ENCODE measurements around the gene CFAP410. TPM values are rescaled to one million over a fixed set of nuclear protein-coding genes. Genes with fewer than 3 reads are reported as not detected.

Gene CFAP410
- total and polyA plus RNA-seq, 2 of the 8 experiments (the other 6 are each of a cell fraction or from before 2014, with no cell fraction given): 10.6 to 12.0 TPM

GRCh38 chr21:44290327-44291077 lies 48.7 kb downstream of the CFAP410 start (continued):
- TF ChIP-seq RBBP5 (IDR thresholded peaks at IDR 0.05; ENCODE audit: borderline replicate concordance, low read depth, low read length): no peak

Measured in H1 (cell line).